ENCODE data around the gene KIF16B.

The KIF16B gene

GRCh38 chr20:16497896-16498295, 75.4 kb downstream of the KIF16B start:
- ChIA-PET CTCF (no interaction called here), POLR2A (no interaction called here)
- no peak overlapping the region for H3K4me3 ChIP-seq (ENCODE audit: low read depth, low read length)
- TF ChIP-seq CTCF (IDR thresholded peaks at IDR 0.05; ENCODE audit: insufficient read depth, low read length, missing control alignments), result no peak
- no peak for DNase-seq (ENCODE audit: low read depth, low spot score)

GRCh38 chr20:16493486-16493885, 79.8 kb downstream of the KIF16B start:
- TF ChIP-seq CTCF (IDR thresholded peaks at IDR 0.05; ENCODE audit: insufficient read depth, low read length, missing control alignments), result no peak
- no peak for DNase-seq (ENCODE audit: low read depth, low spot score)
- H3K4me3 ChIP-seq (ENCODE audit: low read depth, low read length), result no peak overlapping the region
- ChIA-PET CTCF (interaction anchor here (1.3 to 1.8 kb wide), 2 partner anchors 15 to 18 kb away, joined by 3 to 4 read pairs; no protein-coding TSS in a partner anchor), POLR2A (no interaction called here)

GRCh38 chr20:16491294-16491905, 81.8 kb downstream of the KIF16B start:
- no peak overlapping the region for H3K4me3 ChIP-seq (ENCODE audit: low read depth, low read length)
- no peak for DNase-seq (ENCODE audit: low read depth, low spot score)
- POLR2A ChIA-PET, result no interaction called here
- no peak for TF ChIP-seq CTCF (IDR thresholded peaks at IDR 0.05; ENCODE audit: insufficient read depth, low read length, missing control alignments)
- CTCF ChIA-PET, result interaction anchor here (1.5 to 1.7 kb wide), 2 partner anchors 15 to 16 kb away, joined by 5 to 7 read pairs; no protein-coding TSS in a partner anchor

- ChIA-PET CTCF (interaction anchor here (1.5 kb wide), 1 partner anchor 15 kb away, joined by 5 read pairs; no protein-coding TSS in a partner anchor), POLR2A (no interaction called here)
- DNase-seq (ENCODE audit: low read depth, low spot score), result no peak
- H3K4me3 ChIP-seq (ENCODE audit: low read depth, low read length), result no peak overlapping the region
- TF ChIP-seq CTCF (IDR thresholded peaks at IDR 0.05; ENCODE audit: insufficient read depth, low read length, missing control alignments), result no peak
These were observed 82.6 kb downstream of the KIF16B start for GRCh38 chr20:16490696-16491095.

GRCh38 chr20:16488616-16489015, 84.6 kb downstream of the KIF16B start:
- no peak overlapping the region for H3K4me3 ChIP-seq (ENCODE audit: low read depth, low read length)
- CTCF ChIA-PET, result interaction anchor here (1.0 to 1.6 kb wide), 3 partner anchors 8 to 12 kb away, joined by 4 to 6 read pairs (median 4); no protein-coding TSS in a partner anchor
- DNase-seq (ENCODE audit: low read depth, low spot score), result no peak
- POLR2A ChIA-PET, result no interaction called here
- no peak for TF ChIP-seq CTCF (IDR thresholded peaks at IDR 0.05; ENCODE audit: insufficient read depth, low read length, missing control alignments)

- ChIA-PET POLR2A (no interaction called here), CTCF (interaction anchor here (1.0 to 1.6 kb wide), 2 partner anchors 9 to 12 kb away, joined by 4 to 6 read pairs; no protein-coding TSS in a partner anchor)
- TF ChIP-seq CTCF (IDR thresholded peaks at IDR 0.05; ENCODE audit: insufficient read depth, low read length, missing control alignments), result no peak
- no peak overlapping the region for H3K4me3 ChIP-seq (ENCODE audit: low read depth, low read length)
- DNase-seq (ENCODE audit: low read depth, low spot score), result no peak
These were observed 85.2 kb downstream of the KIF16B start for GRCh38 chr20:16488086-16488485.
